NT2/D1 (cell line): ENCODE results near the gene EEF1E1.

Experiments used
- DNase-seq: peaks from one replicate; pipeline ENCODE4 v3.0.0-alpha.2; 2011; ENCODE audit warnings: low read depth, low spot score
- H3K27me3 ChIP-seq: 2 replicates; pipeline ENCODE4 v1.6.0; 2011; ENCODE audit warnings: mild to moderate bottlenecking; ENCODE audit not compliant: insufficient read length, insufficient read depth
- H3K36me3 ChIP-seq: 2 replicates; pipeline ENCODE4 v1.6.1; 2011; ENCODE audit warnings: mild to moderate bottlenecking, low read length, mixed read lengths; ENCODE audit not compliant: insufficient read depth, insufficient read length
- H3K4me1 ChIP-seq: 2 replicates; pipeline ENCODE4 v1.5.1; 2011; ENCODE audit not compliant: insufficient read depth, insufficient read length
- H3K4me3 ChIP-seq: 2 replicates; pipeline ENCODE4 v1.5.1; 2011; ENCODE audit warnings: low read depth; ENCODE audit not compliant: insufficient read length
- H3K9ac ChIP-seq: 2 replicates; pipeline ENCODE4 v1.6.0; 2011; ENCODE audit warnings: low read depth; ENCODE audit not compliant: insufficient read length
- H3K9me3 ChIP-seq: 2 replicates; pipeline ENCODE4 v1.5.1; 2011; ENCODE audit warnings: mild to moderate bottlenecking, low read length; ENCODE audit not compliant: insufficient read depth
- SUZ12 ChIP-seq: IDR thresholded peaks from 2 replicates; pipeline ENCODE4 v1.6.1; 2011; ENCODE audit not compliant: insufficient read length, insufficient read depth; ENCODE audit errors: extremely low read depth
- YY1 ChIP-seq: IDR thresholded peaks from 2 replicates; pipeline ENCODE4 v1.6.1; 2011; ENCODE audit not compliant: insufficient read length, insufficient read depth
- ZNF274 ChIP-seq: IDR thresholded peaks from 2 replicates; pipeline ENCODE4 v1.6.1; 2011; ENCODE audit warnings: mild to moderate bottlenecking, low read depth, low read length

Gene EEF1E1

GRCh38 chr6:8108759-8109539 is 6.6 kb upstream of the EEF1E1 start:
- H3K4me1 ChIP-seq, result no peaks in the 10 kb centered on the region
- H3K27me3 ChIP-seq, result no peaks in the 10 kb centered on the region
- no peak overlapping the region for H3K9ac ChIP-seq
- H3K4me3 ChIP-seq, result no peak overlapping the region
- H3K36me3 ChIP-seq, result no peaks in the 10 kb centered on the region
- TF ChIP-seq SUZ12 (no peak), ZNF274 (no peak), YY1 (no peak)
- no peaks in the 10 kb centered on the region for H3K9me3 ChIP-seq
- no peak for DNase-seq

GRCh38 chr6:8108031-8108660 is 5.8 kb upstream of the EEF1E1 start:
- H3K9ac ChIP-seq, result no peak overlapping the region
- DNase-seq, result no peak
- TF ChIP-seq SUZ12, result no peak
- H3K4me1 ChIP-seq, result no peaks in the 10 kb centered on the region
- no peaks in the 10 kb centered on the region for H3K9me3 ChIP-seq
- H3K27me3 ChIP-seq, result no peaks in the 10 kb centered on the region
- H3K36me3 ChIP-seq, result no peaks in the 10 kb centered on the region
- H3K4me3 ChIP-seq, result no peak overlapping the region

DNA sequence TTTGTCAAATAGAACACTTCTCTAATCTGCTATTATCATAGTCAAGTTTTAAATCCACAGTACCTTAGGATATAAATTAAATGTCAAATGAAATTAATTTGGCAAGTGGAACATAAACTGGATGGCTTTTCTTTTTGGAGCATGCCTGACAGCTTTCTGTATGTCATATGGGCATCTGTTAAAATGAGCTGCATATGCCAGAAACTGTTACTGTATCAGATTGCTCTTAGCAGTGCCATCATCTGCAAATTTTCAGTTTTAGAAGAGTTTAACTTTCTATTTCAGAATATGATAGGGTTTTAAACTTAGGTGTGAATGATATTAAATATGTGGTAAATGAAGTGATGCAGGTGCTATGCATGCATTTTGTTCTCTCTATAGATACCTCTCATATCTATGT is 3.4 kb upstream of the EEF1E1 start:
- peaks cover under 1% of the 10 kb centered on the region for H3K36me3 ChIP-seq
- H3K9me3 ChIP-seq, result no peaks in the 10 kb centered on the region
- no peak for TF ChIP-seq ZNF274
- TF ChIP-seq YY1, result no peak
- TF ChIP-seq SUZ12, result no peak
- DNase-seq, result no peak
- no peak overlapping the region for H3K4me3 ChIP-seq
- H3K9ac ChIP-seq, result no peak overlapping the region
- no peaks in the 10 kb centered on the region for H3K4me1 ChIP-seq
- H3K27me3 ChIP-seq, result no peaks in the 10 kb centered on the region

- Histone ChIP-seq H3K27me3 (no peaks in the 10 kb centered on the region), H3K4me3 (no peak overlapping the region), H3K36me3 (peaks cover 18% of the 10 kb centered on the region), H3K9me3 (no peaks in the 10 kb centered on the region), H3K9ac (no peak overlapping the region), H3K4me1 (no peaks in the 10 kb centered on the region)
- TF ChIP-seq SUZ12 (no peak), ZNF274 (no peak), YY1 (no peak)
- DNase-seq, result no peak
Observed at GRCh38 chr6:8103726-8104125, 1.4 kb upstream of the EEF1E1 start.

DNA sequence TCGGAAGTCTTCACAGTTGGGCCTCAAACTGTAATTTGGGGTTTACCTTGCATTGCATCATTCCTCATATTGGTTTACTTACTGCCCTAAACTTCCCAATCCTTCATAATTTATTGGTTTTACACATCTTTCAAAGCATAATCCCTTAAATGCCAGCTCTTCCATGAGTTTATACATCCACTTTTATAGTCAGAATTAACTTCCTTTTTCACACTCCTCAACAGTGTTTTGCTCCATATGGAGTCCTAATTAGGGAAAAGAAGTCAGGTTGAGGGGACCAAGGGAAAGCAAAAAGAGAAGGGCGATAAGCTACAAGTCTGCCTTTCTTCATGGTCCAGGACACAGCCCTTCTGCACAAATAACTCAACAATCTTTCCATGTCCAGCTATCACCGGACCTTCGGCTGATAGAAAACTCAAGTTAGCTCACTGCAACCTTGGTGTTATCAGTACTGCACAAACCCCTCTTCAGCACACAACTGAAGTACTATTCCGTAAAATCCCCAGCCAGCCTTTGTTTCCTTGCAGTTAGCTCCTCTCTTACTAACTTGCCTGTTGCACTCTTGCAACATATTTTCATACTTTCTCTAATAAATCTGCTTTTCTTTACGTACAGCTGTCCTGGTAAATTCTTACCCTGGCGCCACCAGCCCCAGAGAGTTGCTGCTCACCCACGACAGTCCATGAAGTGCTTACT is 2.0 kb downstream of the EEF1E1 start:
- Histone ChIP-seq H3K36me3 (peaks cover 46% of the 10 kb centered on the region), H3K4me1 (peaks cover 2% of the 10 kb centered on the region), H3K27me3 (no peaks in the 10 kb centered on the region), H3K9ac (no peak overlapping the region), H3K9me3 (no peaks in the 10 kb centered on the region), H3K4me3 (no peak overlapping the region)
- no peak for DNase-seq
- TF ChIP-seq ZNF274, result no peak
- TF ChIP-seq YY1, result no peak
- no peak for TF ChIP-seq SUZ12

- peaks cover 6% of the 10 kb centered on the region; the same call in 1 of the 2 replicates for H3K9me3 ChIP-seq
- H3K36me3 ChIP-seq, result peaks cover 85% of the 10 kb centered on the region
- H3K27me3 ChIP-seq, result no peaks in the 10 kb centered on the region
- TF ChIP-seq SUZ12, result no peak
- DNase-seq, result no peak
- H3K4me3 ChIP-seq, result no peak overlapping the region
- H3K9ac ChIP-seq, result no peak overlapping the region
- H3K4me1 ChIP-seq, result no peaks in the 10 kb centered on the region
Observed at GRCh38 chr6:8090650-8091049, 11.7 kb downstream of the EEF1E1 start.

- DNase-seq, result no peak
- H3K9ac ChIP-seq, result no peak overlapping the region
- no peak overlapping the region for H3K4me3 ChIP-seq
- H3K9me3 ChIP-seq, result peaks cover 6% of the 10 kb centered on the region; the same call in 1 of the 2 replicates
- H3K4me1 ChIP-seq, result no peaks in the 10 kb centered on the region
- TF ChIP-seq SUZ12, result no peak
- no peak for TF ChIP-seq ZNF274
- no peak for TF ChIP-seq YY1
- H3K27me3 ChIP-seq, result no peaks in the 10 kb centered on the region
- peaks cover 71% of the 10 kb centered on the region for H3K36me3 ChIP-seq
Observed at GRCh38 chr6:8088886-8089285, 13.5 kb downstream of the EEF1E1 start.
